Skin epidermis (tissue), 12 donors: ENCODE results near the gene MTERF4.

Experiments
- H3K27ac ChIP-seq, 21 experiments: fragments of 200-600 bp; sonication (generic) in 11 of 21; one replicate each; pipeline ENCODE4 v1.5.0; 2020; ENCODE audit warnings: mild to moderate bottlenecking in 3 of 21, inconsistent platforms in 2 of 21, moderate library complexity in 2 of 21
- H3K4me3 ChIP-seq, 7 experiments: fragments of 200-600 bp; sonication (generic) in 2 of 7; one replicate each; pipeline ENCODE4 v1.5.0; 2020; ENCODE audit warnings: inconsistent platforms in 2 of 7, mild to moderate bottlenecking in 2 of 7, moderate library complexity in 1 of 7

MTERF4 gene

DNA sequence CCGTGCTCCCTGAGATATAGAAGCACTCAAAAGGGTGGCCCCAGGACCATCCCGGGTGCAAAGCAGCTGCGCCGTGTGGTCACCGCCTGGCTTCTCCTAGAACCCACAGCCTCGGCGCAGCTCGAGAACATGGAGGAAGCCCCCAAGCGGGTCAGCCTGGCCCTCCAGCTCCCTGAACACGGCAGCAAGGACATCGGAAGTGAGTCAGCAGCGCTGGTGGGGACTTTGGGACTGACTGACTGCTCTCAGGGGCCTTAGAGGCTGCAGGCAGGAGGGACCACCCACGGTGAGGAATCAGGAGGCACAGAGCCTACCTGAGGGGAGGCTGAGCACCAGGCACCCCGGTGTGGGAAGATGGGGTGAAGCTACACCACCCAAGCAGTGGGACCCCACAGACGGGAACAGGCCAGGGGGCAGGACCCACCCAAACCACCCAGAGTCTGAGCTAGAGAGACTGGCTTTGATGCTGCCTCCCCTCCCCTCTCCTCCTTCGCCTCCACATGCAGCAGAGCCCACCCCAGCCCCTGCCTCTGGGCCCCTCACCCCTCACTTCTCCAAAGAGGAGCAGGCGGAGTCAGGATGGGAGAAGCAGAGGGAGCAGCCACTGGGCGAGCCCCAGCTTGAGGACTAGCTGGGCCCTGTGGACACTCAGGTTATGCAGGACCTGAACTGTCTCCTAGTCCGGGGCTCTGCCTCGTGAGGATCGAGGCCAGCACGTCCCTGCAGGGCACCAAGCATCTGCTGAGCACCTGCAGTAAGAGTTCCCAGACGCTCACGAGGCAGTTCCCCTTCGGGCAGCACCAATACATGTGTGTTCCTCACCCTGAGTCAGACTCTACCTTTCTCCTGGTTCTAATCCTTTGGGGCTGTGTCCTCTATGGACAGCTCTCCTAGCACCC is 28.7 kb downstream of the MTERF4 start:
- no peak overlapping the region for H3K4me3 ChIP-seq
- H3K27ac ChIP-seq, result no peak overlapping the region

DNA sequence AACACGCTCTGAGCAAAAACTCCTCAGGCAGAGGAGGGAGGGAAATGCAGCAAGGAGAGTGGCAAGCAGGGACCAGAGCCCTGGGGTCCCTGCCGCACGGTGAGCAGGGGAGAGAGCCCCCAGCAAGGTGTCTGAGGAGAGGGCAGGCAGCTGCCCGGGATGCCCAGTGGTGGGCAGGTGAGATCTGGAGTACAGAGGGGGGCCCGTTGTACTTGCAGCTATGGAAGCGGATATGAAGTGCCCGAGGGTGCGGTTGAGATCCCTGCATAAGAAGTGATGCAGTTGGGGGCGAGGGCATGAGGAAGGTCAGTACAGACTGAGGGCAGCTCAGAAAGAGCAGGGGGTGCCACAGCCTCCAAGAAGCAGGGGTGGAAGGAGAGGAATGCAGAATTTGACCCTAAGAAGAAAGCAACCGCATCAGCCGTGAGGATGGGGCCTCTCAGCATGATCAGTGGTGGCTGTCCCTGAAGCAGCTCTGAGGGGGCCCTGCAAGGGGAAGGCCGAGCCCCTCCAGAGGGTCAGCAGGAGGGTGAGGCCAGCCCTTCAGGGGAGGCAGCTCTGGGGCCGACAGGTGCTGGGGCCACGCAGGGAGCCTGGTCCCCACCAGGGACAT is 29.4 kb downstream of the MTERF4 start:
- H3K27ac ChIP-seq, result no peak overlapping the region
- H3K4me3 ChIP-seq, result no peak overlapping the region

DNA sequence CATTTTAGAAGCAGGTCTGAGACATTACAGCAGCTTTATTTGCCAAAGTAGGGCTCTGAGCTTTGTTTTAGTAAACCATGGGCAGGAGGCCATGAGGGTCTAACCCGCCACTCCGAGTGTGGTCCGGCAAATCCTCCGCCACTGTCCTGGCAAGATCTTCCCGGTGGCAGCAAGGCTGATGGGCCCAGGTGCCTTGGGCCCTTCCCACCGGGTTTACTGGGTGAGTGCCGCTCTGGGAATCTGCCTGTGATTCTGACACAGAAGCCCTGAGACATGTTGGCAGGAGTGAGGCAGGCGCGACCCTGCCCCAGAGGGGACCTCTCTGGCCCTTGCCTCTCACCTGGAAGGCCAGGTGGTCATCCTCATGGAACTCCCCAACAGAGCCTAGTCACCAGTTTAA is 29.9 kb downstream of the MTERF4 start:
- Histone ChIP-seq H3K4me3 (no peak overlapping the region), H3K27ac (no peak overlapping the region)

DNA sequence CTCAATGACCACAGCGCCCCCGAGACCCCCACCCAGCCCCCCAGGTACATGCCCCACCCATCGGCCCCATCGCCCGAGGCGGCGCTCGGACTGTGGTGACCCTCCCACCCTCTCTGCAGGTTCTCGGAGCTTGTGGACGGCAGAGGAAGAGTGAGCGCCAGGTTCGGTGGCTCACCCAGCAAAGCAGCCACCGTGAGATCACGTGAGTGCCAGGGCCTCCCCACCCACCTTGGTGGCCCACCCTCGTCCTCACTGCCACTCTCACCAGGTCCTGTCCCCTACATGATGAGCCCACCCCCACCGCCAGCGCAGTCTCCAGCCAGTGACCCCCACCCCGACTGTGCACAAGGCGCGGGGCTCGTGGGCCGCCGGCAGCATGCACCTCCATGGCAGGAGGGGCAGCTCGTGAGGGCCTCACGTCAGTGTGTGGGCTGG is 30.4 kb downstream of the MTERF4 start:
- H3K4me3 ChIP-seq, result no peak overlapping the region
- H3K27ac ChIP-seq, result no peak overlapping the region

DNA sequence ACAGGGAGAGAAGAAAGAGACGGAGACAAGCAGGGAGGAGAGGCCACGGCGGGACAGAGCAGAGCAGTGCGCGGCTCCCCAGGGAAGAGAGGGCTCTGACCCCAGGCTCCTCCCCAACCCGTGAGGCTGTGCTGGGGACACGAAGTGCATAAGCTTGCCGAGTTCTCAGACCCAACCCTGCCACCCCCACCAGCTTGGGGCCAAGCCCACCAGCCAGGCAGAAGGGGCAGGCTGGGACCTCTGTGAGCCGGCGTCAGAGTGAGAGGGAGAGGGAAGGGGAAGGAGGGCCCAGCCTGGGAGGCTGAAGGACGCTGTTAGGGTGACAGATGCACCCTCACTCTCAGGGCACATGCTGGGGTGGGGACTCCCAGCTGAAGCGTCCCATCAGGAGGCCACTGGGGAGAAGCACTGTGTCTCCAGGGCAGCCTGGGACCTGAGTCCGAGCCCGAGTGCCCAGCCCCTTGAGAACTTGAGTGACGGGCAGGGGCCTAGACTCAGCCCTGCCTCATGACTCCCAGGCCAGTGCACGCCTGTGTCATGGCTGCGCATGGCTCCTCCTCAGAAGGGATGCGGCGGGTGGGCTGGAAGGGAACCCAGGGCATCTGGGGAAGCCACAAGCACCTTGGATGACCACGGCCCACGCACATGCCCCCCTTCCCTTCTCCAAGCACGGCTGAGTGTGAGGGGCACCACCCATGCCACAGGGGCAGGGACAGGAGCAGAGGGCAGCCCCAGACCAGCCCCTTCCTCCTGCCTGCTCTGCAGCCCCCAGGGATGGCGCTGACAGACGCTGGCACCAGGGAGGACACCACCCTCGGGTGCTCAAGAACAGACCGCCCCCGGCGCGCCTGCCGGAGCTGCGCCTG is 31.0 kb downstream of the MTERF4 start:
- Histone ChIP-seq H3K27ac (no peak overlapping the region), H3K4me3 (no peak overlapping the region)

DNA sequence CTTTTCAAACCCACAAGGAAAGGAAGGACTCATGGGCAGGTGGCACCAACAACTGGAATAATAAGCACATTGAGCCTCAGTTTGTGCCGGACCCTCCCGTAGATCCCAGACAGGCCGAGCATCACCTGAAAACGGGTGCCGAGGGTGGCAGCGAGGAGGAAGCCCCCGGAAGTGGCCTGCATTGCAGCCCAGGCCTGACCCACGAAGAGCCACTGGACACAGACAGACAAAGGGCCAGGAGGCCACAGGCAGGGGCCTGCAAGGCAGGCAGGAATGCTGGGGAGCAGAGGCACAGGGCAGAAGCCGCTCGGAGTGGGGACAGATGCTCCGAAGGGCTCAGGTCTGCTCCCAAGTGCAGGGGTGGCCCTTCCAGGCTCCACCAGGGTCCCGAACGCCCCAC is 31.7 kb downstream of the MTERF4 start:
- no peak overlapping the region for H3K27ac ChIP-seq
- no peak overlapping the region for H3K4me3 ChIP-seq

DNA sequence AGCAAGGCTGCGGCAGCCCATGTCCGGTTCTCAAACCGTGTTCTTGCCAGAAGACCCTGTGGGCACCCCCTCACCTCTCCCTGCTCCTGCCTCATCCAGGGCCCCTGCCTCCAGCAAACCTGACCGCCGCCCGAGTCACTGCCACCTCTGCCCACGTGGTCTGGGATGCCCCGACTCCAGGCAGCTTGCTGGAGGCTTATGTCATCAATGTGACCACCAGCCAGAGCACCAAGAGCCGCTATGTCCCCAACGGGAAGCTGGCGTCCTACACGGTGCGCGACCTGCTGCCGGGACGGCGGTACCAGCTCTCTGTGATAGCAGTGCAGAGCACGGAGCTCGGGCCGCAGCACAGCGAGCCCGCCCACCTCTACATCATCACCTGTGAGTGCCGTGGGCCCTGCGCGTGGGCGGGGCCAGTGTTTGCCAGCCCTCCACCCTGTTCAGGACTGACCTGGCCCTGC is 32.2 kb downstream of the MTERF4 start:
- H3K4me3 ChIP-seq, result no peak overlapping the region
- H3K27ac ChIP-seq, result no peak overlapping the region

DNA sequence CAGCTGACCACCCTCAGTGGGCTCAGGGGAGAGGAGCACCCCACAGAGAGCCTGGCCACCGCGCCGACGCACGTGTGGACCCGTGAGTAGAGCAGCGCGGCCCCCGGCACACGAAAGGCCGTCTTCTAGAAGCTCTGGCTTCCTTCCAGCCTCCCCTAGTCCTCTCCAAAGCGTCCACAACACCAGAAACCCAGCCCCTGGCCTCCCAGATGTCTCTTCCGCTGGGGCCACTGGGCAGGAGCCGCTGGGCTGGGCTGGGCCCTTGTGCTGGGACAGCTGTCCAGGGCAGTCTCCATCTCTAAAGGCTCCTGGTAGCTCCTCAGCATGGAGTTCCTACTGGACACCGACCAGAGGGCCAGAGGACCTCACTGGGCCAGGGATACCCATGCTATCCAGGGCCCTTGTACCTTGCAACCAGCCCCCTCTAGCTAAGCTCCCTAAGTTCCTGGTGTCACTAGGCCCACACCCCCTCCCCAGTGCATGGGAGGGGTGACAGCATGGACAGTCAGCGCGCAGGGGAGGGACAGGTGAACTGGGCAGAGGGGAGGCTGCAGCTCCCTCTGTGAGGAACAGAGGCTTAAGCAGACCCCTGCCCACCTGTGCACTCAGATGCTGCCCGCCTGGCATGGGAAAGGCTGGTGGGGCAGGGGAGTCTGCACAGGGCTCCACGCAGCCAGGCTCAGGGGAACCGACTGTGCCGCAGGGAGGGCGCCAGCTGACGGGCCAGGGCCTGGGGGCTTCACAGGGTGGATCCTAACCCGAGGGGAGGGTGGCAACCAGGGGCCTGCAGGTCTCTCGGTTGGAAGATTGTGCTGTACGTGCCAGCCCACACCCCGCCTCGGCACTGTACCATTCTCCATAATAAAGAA is 32.9 kb downstream of the MTERF4 start:
- Histone ChIP-seq H3K27ac (no peak overlapping the region), H3K4me3 (no peak overlapping the region)

DNA sequence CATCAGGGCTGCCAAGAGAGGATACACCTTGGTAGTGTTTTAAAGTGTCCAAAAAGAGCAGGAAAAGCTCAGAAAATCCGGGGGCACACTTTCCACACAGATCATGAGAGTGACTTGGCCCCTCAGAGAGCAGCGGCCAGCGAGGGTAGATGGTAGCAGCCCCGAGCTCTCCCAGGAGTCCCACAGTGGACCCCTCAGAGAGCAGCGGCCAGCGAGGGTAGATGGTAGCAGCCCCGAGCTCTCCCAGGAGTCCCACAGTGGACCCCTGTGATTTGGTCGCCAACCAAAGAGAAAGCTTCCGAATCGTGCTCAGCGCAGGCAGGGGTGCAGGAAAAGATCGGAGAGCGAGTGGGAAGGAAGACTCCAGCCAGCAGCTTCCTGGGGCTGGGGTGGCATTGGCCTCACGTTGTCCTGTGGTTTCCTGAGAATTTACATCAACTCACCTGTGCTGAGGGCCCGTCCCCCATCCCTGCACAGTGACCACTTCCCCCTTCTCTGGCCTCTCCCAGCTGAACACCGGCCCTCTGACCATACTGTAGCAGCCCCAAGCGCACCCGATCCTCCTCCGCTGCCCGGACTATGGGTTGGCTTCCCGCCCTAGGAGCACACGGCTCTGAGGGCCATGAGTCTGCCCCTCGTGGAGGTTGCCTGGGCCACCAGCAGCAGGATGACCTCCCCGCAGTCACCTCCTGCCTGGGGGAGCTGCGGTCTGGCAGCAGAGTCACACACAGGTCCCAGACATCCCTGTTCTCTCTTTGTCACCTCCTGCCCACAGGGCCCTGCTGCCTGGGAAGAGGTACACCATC is 33.7 kb downstream of the MTERF4 start:
- Histone ChIP-seq H3K27ac (no peak overlapping the region), H3K4me3 (no peak overlapping the region)

DNA sequence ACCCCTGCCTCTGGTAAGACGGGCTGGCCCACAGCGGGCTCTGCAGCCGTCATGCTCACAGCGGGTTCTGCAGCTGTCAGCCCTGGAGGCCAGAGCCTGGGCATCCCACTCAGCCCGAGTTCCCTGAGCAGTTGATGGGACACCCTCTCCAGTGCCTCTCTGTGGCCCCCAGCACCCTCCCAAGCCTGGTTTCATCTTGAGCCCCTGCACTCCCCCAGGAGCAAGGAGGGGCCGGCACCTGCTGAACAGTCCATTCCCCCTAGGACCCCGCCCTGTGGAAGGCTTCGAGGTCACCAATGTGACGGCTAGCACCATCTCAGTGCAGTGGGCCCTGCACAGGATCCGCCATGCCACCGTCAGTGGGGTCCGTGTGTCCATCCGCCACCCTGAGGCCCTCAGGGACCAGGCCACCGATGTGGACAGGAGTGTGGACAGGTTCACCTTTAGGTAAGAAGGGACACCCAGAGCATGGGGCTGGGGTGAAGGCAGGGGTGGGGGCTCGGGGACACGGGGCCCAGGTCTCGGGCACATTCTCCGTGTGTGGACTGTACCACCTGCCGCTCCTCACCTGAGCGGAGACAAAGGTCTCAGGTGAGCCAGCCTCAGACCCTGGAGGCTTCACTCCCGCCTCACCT is 34.5 kb downstream of the MTERF4 start:
- Histone ChIP-seq H3K4me3 (no peak overlapping the region), H3K27ac (no peak overlapping the region)

DNA sequence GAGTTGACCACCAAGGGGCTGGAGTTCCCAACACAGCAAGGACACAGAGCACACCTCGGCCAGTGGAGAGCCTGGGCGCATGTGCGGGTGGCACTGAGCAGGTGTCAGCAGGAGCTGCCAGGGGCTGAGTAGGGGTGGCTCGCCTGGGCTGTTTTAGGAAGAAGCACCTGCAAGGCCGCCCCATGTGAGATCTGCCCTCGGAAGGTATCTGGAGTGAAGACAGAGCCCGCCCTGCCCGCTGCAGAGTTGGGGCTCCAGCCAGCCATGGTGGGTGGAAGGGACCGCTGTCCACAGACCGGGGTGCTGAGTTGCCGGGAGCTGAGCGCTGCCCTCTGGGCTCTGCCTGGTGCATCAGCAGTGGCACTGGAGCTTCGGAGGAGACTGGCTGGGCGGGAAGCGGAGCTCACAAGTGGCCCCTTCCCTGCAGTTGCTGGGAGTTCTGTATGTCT is 35.2 kb downstream of the MTERF4 start:
- H3K27ac ChIP-seq, result no peak overlapping the region
- H3K4me3 ChIP-seq, result no peak overlapping the region

DNA sequence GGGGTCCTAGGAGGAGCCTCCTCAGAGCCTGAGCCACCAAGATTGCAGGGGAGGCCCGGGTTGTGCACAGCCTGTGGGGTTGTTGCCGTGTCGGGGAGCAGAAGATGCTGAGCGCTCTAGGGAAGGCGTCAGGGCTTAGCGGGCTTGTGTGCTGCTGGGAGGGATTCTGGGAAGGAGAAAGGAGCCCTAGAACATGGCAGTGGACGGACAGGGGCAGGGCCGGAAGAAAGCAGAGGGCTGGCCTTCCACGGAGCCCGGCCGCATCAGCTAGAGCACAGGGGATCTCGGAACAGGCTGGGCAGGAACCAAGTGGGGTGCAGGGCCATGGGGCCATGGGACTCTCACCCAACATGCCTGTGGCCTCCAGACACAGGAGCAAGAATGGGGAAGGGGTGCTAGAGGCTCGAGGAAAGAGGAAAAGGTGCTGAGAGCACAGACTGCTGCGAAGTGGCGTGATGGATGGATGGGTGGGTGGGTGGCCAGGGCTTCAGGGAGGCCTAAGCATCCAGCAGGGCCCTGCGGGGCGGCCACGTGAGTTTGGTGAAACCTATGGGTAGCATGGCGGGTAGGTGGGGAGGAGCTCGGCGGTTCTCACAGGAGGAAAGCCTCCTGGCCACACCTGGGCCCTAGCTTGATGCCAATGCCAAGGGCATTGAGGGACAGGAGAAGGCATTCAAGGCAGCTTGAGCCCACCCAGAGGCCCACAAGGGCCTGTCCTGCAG is 35.8 kb downstream of the MTERF4 start:
- no peak overlapping the region for H3K27ac ChIP-seq
- no peak overlapping the region for H3K4me3 ChIP-seq

DNA sequence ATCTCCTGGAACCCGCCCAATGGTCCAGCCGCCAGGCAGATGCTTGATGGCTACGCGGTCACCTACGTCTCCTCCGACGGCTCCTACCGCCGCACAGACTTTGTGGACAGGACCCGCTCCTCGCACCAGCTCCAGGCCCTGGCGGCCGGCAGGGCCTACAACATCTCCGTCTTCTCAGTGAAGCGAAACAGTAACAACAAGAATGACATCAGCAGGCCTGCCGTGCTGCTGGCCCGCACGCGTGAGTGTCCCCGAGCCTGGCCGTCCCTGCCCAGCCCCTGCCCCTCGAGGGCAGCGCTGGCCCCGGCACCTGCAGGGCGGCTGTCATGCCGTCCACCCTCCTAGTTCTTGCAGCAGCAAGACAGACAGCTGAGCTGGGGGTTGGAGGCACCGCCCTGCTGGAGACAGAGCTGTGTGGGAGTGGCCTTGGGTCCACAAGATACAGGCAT is 36.7 kb downstream of the MTERF4 start:
- Histone ChIP-seq H3K27ac (no peak overlapping the region), H3K4me3 (no peak overlapping the region)

DNA sequence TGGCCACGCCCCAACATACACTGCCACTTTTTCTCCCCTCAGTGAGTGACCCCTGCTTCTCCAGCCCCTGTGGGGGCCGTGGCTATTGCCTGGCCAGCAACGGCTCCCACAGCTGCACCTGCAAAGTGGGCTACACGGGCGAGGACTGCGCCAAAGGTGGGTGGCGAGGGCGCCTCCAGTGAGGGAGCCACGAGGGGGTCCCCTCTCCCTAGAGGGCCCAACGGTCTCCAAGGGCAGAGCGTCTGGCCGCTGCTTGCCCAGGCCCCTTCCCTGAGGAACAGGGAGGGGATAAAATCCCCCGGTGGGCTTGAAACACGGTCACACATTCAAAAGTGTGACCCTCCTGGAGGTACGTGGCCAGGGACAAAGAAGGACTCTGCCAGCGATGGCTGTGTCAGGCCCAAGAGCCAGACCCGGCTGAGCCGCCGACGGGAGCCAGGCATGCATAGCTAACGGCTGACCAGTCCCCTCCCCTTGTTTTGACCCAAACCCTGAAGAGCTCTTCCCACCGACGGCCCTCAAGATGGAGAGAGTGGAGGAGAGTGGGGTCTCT is 37.2 kb downstream of the MTERF4 start:
- H3K27ac ChIP-seq, result peak overlapping the region in 1 of 21 experiments; percentile 4
- H3K4me3 ChIP-seq, result no peak overlapping the region

DNA sequence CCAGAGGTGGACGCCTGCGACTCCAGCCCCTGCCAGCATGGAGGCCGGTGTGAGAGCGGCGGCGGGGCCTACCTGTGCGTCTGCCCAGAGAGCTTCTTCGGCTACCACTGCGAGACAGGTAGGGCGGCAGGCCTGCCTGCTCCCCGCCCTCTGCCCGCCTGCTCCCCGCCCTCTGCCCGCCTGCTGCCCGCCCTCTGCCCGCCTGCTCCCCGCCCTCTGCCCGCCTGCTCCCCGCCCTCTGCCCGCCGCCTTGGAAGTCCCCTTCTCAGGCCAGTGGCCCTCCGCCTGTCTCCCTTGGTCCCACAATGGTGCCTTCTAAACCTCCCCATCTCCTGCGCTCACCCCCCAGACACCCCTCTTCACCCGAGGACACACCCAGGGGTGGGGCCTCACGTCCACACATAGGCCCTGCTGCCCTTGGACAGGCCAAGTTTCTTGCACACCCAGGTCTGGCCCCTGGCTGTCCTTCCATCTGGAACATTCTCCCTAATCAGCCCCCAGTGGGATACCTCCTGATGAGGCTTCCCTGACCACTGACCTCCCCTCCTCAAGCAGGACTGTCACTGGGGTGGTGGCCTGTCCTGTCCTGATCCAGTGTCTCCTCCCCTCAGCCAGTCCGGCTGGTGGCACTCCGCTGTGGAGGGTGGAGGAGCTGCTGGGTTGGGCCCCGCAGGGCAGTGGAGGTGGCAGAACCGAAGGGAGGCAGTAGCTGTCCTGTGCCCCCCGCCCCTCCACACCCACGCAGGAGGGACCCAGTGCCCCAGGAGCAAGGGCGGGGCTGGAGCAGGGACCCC is 37.9 kb downstream of the MTERF4 start:
- Histone ChIP-seq H3K27ac (peak overlapping the region in 9 of 21 experiments; percentile 4 to 64 (median 45)), H3K4me3 (peak overlapping the region; percentile 5 to 41 (median 17))

DNA sequence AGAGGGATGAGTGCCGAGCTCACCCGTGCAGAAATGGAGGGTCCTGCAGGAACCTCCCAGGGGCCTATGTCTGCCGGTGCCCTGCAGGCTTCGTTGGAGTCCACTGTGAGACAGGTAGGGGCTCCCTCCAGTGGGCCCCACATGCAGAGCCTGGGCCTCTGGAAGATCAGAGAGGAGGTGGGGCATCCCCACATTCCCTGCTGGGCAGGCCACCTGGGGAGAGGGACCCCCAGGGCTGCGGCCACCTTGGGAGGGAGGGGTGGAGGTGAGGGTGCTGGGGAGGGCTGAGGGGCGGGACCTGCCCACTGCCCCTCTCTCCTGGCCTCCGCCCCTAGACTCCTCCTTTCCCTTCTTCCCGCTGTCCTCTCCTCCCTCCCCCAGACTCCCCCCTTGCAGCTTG is 38.5 kb downstream of the MTERF4 start:
- H3K27ac ChIP-seq, result peak overlapping the region in 9 of 21 experiments; percentile 4 to 64 (median 45)
- H3K4me3 ChIP-seq, result peak overlapping the region; percentile 5 to 41 (median 17)
